ENCODE measurements around the gene CKB.

CKB gene

DNA sequence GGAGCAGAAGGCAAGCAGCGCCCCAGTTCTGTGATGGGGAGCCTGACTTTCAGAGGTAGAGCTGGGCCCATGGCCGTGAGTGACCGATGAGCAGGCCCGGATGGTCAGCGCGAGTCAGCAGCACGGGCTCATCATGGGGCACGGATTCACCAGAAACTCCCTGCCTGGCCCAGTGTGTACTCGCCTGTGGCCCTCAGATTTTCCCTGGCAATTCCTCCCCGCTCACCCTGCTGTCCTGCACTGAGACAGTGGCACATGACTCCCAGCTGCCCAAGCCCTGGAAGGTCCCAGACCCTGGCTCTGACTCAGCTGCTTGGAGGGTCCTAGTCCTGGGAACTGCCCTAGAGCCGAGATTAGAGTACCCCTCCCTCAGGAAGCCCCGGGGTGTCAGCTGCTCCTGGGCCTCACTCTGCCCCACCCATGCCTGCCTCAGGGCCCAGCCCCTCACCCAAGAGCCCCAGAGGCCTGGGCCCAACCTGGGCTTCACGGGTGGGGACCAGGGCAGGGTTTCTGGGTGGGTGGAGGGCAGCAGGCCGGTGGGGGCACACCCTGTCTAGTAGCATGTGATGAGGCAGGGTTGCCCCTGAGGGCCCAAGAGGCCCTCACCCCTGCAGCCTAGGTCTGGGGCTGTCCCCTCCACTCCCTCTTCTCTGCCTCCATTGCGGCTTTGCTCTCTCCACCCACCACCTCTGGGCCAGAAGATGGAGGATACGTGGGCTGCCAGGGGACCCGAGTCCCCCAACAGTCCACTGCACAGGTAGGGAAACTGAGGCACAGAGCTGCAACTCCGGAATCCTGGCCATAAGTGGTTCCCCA, 14.8 kb upstream of the CKB start:
- intact Hi-C loops (cut with micrococcal nuclease), result no loop called here
- H3K36me3 Mint-ChIP-seq (ENCODE audit: low read depth), result peaks cover 44% of the 10 kb centered on the region
- peaks cover 18% of the 10 kb centered on the region for H3K4me1 Mint-ChIP-seq (ENCODE audit: low read depth)
- no peaks in the 10 kb centered on the region for H3K9me3 Mint-ChIP-seq
- H3K4me3 Mint-ChIP-seq, result no peak overlapping the region
- no peak overlapping the region for H3K27ac Mint-ChIP-seq
- H3K27me3 Mint-ChIP-seq, result peaks cover 42% of the 10 kb centered on the region

DNA sequence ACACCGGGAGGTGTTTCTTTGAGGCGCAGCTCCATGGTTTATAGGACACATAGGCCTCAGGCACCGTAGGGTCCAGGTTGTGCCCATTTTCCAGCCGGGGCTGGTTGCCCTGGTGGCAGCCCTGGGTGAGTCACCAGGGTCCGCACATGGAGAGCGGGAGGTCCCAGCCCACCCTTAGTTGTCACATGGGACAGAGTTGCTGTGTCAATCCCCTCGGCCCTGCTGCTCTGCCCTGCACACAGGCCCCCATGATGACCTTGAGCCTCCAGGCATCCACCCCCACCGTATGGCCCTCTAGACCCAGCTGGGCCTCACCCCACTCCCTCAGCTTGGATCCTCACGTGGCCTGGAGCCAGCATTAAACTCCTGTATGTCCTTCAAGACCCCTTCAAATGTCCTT, 14.1 kb upstream of the CKB start:
- Mint-ChIP-seq H3K9me3 (no peaks in the 10 kb centered on the region), H3K36me3 (ENCODE audit: low read depth) (peaks cover 51% of the 10 kb centered on the region), H3K27me3 (peaks cover 36% of the 10 kb centered on the region), H3K27ac (no peak overlapping the region), H3K4me1 (ENCODE audit: low read depth) (peaks cover 25% of the 10 kb centered on the region), H3K4me3 (no peak overlapping the region)
- intact Hi-C loops (cut with micrococcal nuclease), result no loop called here

DNA sequence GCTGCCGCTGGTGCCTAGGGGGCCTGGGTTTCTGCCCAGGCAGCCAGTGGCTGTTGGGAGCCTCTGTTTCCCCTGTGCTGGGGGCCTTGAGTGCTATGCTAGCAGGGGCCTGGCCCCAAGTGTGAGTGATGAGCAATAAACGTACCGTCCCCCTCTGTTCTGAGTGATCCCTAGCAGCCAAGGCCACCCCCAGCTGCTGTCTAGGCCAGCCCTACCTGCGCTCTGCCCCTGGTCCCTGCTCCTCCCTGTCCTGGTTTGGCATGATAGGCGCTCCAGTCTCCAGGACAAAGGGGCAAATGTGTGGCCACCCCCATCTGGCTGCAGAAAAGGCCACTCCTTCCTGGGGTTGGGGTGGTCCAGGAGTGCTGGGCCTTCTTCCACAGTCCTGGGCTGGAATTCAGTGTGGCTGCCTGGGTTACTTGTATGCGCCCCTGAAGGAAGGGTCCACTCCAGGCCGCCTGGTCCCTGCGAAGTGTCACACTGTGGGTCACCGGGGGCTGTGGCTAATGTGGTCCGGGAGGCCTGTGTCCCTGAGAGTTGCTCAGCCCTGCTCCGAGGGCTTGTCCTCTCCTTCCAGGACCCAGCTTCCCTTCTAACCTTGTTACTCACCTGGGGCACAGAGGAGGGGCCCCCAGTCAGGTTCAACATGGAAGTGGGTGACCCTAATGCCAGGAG, 13.4 kb upstream of the CKB start:
- intact Hi-C loops (cut with micrococcal nuclease), result no loop called here
- no peak overlapping the region for H3K27ac Mint-ChIP-seq
- H3K4me3 Mint-ChIP-seq, result no peak overlapping the region
- H3K36me3 Mint-ChIP-seq (ENCODE audit: low read depth), result peaks cover 58% of the 10 kb centered on the region
- H3K27me3 Mint-ChIP-seq, result peaks cover 30% of the 10 kb centered on the region
- no peaks in the 10 kb centered on the region for H3K9me3 Mint-ChIP-seq
- H3K4me1 Mint-ChIP-seq (ENCODE audit: low read depth), result peaks cover 32% of the 10 kb centered on the region

- Mint-ChIP-seq H3K4me1 (ENCODE audit: low read depth) (peaks cover 39% of the 10 kb centered on the region), H3K9me3 (no peaks in the 10 kb centered on the region)
These were observed 12.7 kb upstream of the CKB start for GRCh38 chr14:103535081-103535890.

GRCh38 chr14:103534576-103535061, 12.0 kb upstream of the CKB start:
- no peaks in the 10 kb centered on the region for H3K9me3 Mint-ChIP-seq
- peaks cover 71% of the 10 kb centered on the region for H3K36me3 Mint-ChIP-seq (ENCODE audit: low read depth)
- intact Hi-C loops (cut with micrococcal nuclease), result no loop called here
- no peak overlapping the region for H3K4me3 Mint-ChIP-seq
- H3K27ac Mint-ChIP-seq, result no peak overlapping the region
- peaks cover 17% of the 10 kb centered on the region for H3K27me3 Mint-ChIP-seq
- H3K4me1 Mint-ChIP-seq (ENCODE audit: low read depth), result peaks cover 46% of the 10 kb centered on the region

More at GRCh38 chr14:103535081-103535890, 12.7 kb upstream of the CKB start:
- Mint-ChIP-seq H3K36me3 (ENCODE audit: low read depth) (peaks cover 65% of the 10 kb centered on the region), H3K27ac (no peak overlapping the region), H3K27me3 (peaks cover 22% of the 10 kb centered on the region), H3K4me3 (no peak overlapping the region)
- intact Hi-C loops (cut with micrococcal nuclease), result no loop called here

DNA sequence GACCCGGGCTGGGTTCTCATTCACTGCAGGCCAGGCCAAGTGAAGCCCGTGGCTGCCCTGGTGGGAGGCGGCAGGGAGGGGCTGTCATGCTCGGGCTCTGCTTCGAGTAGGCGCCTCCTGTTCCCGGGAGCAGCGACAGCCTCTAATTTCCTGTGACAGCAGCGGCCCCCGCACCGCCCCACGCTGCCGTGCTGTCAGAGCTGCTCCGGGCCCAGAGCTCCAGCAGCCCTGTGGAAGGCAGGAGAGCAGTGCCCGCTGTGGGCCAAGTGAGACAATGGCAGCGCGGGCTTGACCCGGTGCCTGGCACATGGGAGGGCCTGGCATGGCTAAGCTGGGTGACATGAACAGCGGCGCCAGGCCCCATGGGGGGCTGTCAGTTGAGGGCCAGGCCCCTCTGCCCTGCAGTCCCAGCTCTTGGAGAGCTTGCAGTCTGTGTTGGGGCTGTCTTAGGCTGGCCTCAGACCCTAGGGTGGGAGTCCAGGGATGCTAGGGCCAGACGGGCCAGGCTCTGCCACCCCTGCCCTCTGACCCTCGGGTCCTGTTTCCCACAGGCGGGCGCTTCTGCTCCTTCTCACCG, 11.5 kb upstream of the CKB start:
- Mint-ChIP-seq H3K4me3 (no peak overlapping the region), H3K9me3 (no peaks in the 10 kb centered on the region), H3K36me3 (ENCODE audit: low read depth) (peaks cover 75% of the 10 kb centered on the region), H3K4me1 (ENCODE audit: low read depth) (peaks cover 49% of the 10 kb centered on the region), H3K27ac (no peak overlapping the region), H3K27me3 (peaks cover 11% of the 10 kb centered on the region)
- intact Hi-C loops (cut with micrococcal nuclease), result no loop called here

DNA sequence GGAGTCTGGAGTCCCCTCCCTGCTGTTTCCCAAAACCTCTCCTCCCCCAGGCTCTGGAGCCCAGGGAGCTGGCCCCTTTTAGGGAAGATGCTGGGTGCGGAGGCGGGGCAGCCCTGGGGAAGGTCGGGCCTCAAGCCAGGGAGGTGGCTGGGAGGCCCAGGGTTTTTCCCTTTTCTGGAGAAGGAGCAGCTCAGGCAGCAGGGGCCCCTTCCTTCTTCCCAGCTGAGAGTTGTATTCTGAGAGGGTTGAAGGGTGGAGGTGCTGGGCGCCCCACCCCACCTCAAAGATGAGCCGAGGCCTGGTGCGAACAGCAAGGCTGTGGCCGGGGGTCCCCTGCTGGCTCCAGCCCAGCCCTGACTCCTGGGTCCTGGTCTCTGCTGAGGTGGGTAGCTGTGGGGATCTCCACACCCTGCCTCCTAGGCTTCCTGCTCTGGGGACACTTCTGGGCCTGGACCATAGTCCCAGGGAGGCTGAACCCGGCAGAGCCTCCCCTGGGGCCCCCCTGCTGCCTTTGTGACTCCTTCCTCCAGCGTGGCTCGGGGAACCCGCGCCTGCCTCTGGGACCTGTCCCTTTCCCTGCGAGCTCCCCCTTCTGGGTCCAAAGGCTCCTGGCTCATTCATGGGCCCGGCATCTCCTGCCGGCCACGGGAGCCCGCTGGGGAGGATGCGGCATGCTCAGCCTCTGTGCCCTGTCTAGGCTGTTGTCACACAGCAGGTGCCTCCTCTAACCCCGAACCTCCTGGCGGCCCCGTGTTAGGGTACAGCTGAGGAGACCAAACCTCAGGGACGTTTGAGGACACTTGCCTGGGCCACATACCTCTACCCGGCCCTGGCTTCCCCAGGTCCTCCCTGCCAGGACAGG, 10.7 kb upstream of the CKB start:
- Mint-ChIP-seq H3K27ac (no peak overlapping the region), H3K4me1 (ENCODE audit: low read depth) (peaks cover 50% of the 10 kb centered on the region), H3K36me3 (ENCODE audit: low read depth) (peaks cover 75% of the 10 kb centered on the region), H3K9me3 (no peaks in the 10 kb centered on the region), H3K27me3 (peaks cover 4% of the 10 kb centered on the region), H3K4me3 (no peak overlapping the region)
- intact Hi-C loops (cut with micrococcal nuclease), result no loop called here

DNA sequence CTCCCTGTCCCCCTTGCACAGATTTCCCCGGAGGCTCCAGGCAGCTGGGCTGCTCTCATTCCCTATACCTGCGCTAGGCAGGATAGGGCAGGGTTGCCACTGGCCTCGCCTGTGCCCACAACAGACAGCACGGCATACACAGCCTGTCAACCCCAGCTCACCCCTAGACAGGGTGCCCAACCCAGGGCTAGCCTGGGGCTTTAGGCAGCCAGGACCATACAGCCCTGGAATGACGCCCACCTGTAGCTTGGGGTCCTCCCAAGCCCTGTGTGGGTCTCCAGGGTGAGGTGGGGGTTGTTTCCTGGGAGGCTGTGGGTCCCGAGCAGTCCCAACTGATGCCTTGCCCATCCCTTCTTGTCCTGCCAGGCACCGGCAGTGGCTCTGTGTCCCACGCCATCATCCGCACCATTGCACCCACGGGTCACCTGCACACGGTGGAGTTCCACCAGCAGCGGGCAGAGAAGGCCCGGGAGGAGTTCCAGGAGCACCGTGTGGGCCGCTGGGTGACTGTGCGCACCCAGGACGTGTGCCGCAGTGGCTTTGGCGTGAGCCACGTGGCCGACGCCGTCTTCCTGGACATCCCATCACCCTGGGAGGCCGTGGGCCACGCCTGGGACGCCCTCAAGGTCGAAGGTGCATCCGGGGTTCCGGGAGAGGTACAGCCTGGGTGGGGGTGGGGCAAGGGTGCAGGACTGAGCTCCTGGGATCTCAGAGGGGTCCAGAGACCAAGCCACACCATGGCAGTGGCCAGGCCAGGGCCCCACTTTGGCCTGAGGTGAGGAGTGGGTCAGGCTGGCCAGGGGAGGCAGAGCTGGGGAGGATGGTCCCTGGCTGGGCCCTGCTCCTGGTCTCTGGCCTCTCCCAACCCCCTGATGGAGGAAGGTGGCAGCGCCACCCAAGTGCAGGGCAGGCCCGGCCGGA, 9.8 kb upstream of the CKB start:
- Mint-ChIP-seq H3K9me3 (no peaks in the 10 kb centered on the region), H3K27me3 (no peaks in the 10 kb centered on the region), H3K4me1 (ENCODE audit: low read depth) (peaks cover 59% of the 10 kb centered on the region), H3K4me3 (no peak overlapping the region), H3K27ac (no peak overlapping the region), H3K36me3 (ENCODE audit: low read depth) (peaks cover 75% of the 10 kb centered on the region)
- intact Hi-C loops (cut with micrococcal nuclease), result no loop called here

GRCh38 chr14:103531421-103532215, 9.0 kb upstream of the CKB start:
- peaks cover 70% of the 10 kb centered on the region for H3K36me3 Mint-ChIP-seq (ENCODE audit: low read depth)
- no peaks in the 10 kb centered on the region for H3K27me3 Mint-ChIP-seq
- H3K4me1 Mint-ChIP-seq (ENCODE audit: low read depth), result peaks cover 67% of the 10 kb centered on the region
- H3K9me3 Mint-ChIP-seq, result no peaks in the 10 kb centered on the region
- peak overlapping the region; percentile 53 for H3K27ac Mint-ChIP-seq
- intact Hi-C loops (cut with micrococcal nuclease), result no loop called here
- H3K4me3 Mint-ChIP-seq, result no peak overlapping the region

DNA sequence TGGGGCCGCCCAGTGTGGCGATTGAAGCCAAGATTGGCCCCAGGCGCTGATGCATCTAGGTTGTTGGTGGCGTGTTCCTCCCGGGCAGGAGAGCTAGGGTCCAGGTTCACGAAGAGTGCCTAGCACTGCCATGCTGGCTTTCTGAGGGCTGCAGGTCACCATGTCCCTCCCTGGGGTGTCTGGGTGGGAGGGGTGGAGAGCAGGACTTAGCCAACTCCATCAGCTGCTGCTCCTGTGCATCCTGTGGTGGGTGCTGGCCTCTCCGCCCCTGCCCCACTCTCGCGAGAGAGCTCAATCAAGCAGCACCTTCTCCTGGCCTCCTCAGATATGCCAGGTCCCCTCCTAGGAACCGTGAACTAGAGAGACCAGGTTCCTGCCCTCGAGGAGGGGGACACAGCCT, 8.2 kb upstream of the CKB start:
- intact Hi-C loops (cut with micrococcal nuclease), result no loop called here
- Mint-ChIP-seq H3K27me3 (no peaks in the 10 kb centered on the region), H3K9me3 (no peaks in the 10 kb centered on the region), H3K4me3 (no peak overlapping the region), H3K27ac (peak overlapping the region; percentile 85), H3K36me3 (ENCODE audit: low read depth) (peaks cover 63% of the 10 kb centered on the region), H3K4me1 (ENCODE audit: low read depth) (peaks cover 75% of the 10 kb centered on the region)

DNA sequence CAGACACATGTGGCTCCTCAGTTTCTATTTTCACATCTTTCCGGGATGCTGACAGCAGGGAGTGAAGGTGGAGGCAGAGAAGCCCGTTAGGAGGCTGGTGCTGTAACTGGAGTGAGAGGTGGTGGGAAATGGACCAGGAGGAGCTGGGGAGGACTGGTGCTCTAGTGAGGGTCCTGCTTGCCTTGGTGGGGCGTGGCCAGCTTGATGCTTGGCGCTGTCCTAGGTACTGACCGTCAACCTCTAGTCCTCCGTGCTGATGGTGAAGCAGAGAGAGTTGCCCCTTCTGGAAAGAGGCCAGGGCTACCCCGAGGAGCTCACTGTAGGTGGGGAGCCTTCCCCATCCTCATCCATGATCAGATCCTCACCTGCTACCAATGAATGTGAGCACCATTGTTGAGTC, 7.8 kb upstream of the CKB start:
- Mint-ChIP-seq H3K4me1 (ENCODE audit: low read depth) (peaks cover 80% of the 10 kb centered on the region), H3K27ac (peak overlapping the region; percentile 85), H3K36me3 (ENCODE audit: low read depth) (peaks cover 59% of the 10 kb centered on the region), H3K9me3 (no peaks in the 10 kb centered on the region), H3K27me3 (no peaks in the 10 kb centered on the region), H3K4me3 (peak overlapping the region; percentile 97)
- intact Hi-C loops (cut with micrococcal nuclease), result no loop called here
